Germinal center (tissue), 1 donor: ENCODE data around the gene HOXA9.

ENCODE experiments used
- DNase-seq: peaks from one replicate; pipeline ENCODE4 v3.0.0; 2012; ENCODE audit warnings: mixed read lengths, low spot score

The HOXA9 gene

DNA sequence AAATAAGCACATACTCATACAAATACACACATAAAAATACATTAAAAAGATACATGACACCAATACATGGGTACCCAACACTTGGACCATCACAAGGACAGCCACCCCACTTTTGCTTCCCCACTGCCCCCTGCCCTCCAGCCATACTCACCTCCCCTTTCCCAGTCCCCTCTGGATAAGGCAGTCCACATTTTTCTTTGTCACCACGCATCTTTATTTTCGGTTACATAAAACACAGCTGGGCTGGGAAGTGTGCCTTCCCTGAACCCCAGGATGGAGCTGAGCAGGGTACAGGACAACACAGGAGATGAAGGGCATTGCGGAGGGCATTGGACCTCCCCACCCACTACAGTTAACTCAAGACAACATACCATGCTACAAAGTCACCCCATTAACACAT, 11.8 kb downstream of the HOXA9 start:
- no peak for DNase-seq

DNA sequence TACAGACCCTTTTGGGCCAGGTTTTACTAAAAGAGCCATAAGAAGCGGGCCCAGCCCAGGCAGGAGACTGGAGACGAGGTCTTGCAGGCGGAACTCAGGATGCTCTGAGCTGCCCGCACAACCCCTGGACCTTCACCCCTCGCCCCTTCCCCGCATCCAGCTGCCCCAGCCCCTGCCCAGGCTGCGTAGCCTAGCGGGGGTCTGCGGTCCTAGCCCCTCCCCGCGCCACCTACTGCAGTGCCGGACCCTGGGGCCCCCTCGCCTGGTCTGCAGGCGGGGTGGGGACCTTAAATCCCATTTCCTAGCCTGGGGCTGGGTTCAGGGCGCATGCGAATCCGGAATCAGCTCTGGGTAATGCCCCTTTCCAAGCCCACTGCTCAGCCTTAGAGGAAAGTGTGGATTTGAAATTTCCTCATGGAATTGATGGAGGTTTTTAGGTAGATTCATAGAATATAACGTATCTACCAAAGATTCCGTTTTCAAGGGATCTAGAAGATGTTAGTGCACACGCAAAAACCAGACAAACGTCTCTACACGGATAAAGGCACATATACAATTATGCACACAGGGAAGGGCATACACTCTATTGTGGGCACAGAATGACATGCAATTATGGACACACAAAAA, 12.4 kb downstream of the HOXA9 start:
- no peak for DNase-seq

GRCh38 chr7:27151931-27152815, 13.2 kb downstream of the HOXA9 start, which contains the start of gene HOXA3:
TSS of gene HOXA3 (minus strand) at chr7:27152583. CDS start at chr7:27110640, 41,943 bp downstream.
- no peak for DNase-seq

GRCh38 chr7:27151341-27151930, 13.9 kb downstream of the HOXA9 start:
- no peak for DNase-seq

GRCh38 chr7:27150568-27151340, 14.6 kb downstream of the HOXA9 start:
- DNase-seq: peak; percentile 88

- DNase-seq: no peak
Observed at GRCh38 chr7:27149842-27150567, 15.3 kb downstream of the HOXA9 start.

- no peak for DNase-seq
Observed at GRCh38 chr7:27148756-27149641, 16.3 kb downstream of the HOXA9 start.

- no peak for DNase-seq
Observed at GRCh38 chr7:27148031-27148755, 17.1 kb downstream of the HOXA9 start.

- DNase-seq: no peak
Observed at GRCh38 chr7:27147199-27148030, 17.9 kb downstream of the HOXA9 start, which contains the start of gene HOXA6. TSS of gene HOXA6 (minus strand) at chr7:27147774. CDS start at chr7:27147749, 25 bp downstream.

GRCh38 chr7:27146491-27147198, 18.7 kb downstream of the HOXA9 start:
- DNase-seq: no peak

GRCh38 chr7:27145914-27146412, 19.4 kb downstream of the HOXA9 start:
- DNase-seq: no peak

- no peak for DNase-seq
Observed at GRCh38 chr7:27145165-27145913, 20.0 kb downstream of the HOXA9 start.

GRCh38 chr7:27144781-27145164, 20.6 kb downstream of the HOXA9 start:
- no peak for DNase-seq

GRCh38 chr7:27143950-27144780, 21.2 kb downstream of the HOXA9 start:
- no peak for DNase-seq

- no peak for DNase-seq
Observed at GRCh38 chr7:27143023-27143949, 22.1 kb downstream of the HOXA9 start, which contains the start of gene HOXA5. TSS of gene HOXA5 (minus strand) at chr7:27143681. CDS start at chr7:27143607, 74 bp downstream.
